GM12874 (cell line): ENCODE results near the gene PTPRF.

Source experiments
- CTCF ChIP-seq: IDR thresholded peaks from 2 replicates; pipeline ENCODE4 v1.5.1; 2011; ENCODE audit warnings: low read depth, mild to moderate bottlenecking, control low read depth, low read length, moderate library complexity; ENCODE audit not compliant: insufficient read depth

Gene PTPRF

GRCh38 chr1:43582162-43582566 is 51.5 kb downstream of the PTPRF start:
- no peak for TF ChIP-seq CTCF

DNA sequence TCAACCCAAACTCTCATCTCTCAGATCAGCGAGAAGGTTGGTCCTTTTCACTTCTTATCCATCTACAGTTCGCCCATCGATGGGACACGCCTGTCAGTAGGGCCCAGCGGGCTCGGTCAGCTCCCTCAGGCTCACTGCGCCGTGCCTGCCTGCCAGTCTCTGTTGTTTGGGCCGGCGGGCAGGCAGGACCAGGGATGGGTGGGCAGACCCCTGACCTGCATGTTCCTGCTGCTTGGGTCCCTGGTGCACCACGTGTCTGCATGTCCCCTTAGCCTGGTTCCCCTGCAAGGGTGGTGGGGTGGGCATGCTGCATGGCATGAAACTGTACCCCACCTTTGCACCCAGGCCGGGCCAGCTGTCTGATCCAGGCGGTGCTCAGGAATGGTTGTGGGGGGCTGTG is 52.4 kb downstream of the PTPRF start:
- TF ChIP-seq CTCF = no peak

- no peak for TF ChIP-seq CTCF
These were observed 53.5 kb downstream of the PTPRF start for GRCh38 chr1:43584204-43584603.

- no peak for TF ChIP-seq CTCF
These were observed 54.9 kb downstream of the PTPRF start for GRCh38 chr1:43585557-43585956.

GRCh38 chr1:43586136-43586731 is 55.6 kb downstream of the PTPRF start:
- TF ChIP-seq CTCF = no peak

DNA sequence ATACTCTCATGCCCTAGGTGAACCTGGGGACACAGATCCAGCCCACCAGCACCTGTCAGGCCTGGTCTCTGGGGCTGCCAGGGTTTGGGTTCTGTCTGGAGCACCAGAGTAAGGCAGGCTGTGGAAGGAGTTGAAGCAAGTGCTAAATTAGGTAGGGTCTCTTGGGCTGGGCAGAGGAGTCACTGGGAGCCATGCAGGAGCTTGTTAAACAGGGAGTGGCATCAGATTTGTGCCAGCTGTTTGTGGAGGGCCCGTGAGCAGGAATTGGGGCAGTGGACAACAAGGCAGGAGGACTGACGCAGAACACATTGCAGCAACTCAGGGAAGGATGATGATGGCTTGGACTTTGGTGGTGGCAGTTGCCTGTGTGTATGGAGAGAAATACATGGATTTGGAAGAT is 56.3 kb downstream of the PTPRF start:
- no peak for TF ChIP-seq CTCF

- no peak for TF ChIP-seq CTCF
These were observed 56.9 kb downstream of the PTPRF start for GRCh38 chr1:43587594-43587993.
